GM19099 (cell line): ENCODE results near the gene OR5K1.

Source experiments
- POLR2A ChIP-seq: IDR thresholded peaks from 3 replicates; pipeline ENCODE4 v1.6.1; 2011; ENCODE audit warnings: low read depth; ENCODE audit not compliant: insufficient read length; ENCODE audit errors: extremely low read depth

Gene OR5K1

GRCh38 chr3:98501270-98501669 is 38.3 kb downstream of the OR5K1 start:
- TF ChIP-seq POLR2A: no peak

DNA sequence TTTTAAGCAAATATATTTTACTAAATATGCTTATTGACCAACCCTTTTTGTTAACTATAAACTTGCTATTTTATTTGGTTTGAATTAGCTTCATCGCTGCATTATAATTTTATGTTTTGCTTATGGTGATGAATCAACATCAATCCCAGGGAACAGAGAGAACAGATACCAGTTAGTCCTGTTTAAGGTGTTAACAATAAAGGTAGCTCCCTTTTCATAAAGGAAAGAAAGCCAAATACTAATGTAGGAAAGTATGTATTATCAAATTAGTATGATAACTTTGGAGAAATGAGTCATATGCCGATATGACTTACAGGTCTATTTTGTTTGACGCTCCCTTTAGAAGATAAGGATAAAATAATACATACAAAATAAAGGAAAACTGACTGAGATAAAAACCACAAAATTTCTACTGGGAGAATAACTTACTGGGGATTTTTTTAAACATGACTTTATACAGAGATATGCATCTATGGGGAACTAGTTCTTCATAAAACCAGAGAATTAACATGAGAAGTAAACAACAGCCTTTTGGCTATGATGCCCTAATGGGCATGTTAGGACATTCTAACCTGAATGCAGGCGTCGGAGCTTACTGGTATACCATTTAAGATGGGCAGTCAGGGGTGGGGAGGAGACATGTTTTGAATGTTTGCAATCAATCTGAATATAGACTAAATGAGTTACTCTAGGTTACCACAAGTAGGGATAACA is 39.0 kb downstream of the OR5K1 start:
- TF ChIP-seq POLR2A: no peak

- no peak for TF ChIP-seq POLR2A
These were observed 41.5 kb downstream of the OR5K1 start for GRCh38 chr3:98504539-98504938.

GRCh38 chr3:98508582-98508981 is 45.6 kb downstream of the OR5K1 start:
- no peak for TF ChIP-seq POLR2A

DNA sequence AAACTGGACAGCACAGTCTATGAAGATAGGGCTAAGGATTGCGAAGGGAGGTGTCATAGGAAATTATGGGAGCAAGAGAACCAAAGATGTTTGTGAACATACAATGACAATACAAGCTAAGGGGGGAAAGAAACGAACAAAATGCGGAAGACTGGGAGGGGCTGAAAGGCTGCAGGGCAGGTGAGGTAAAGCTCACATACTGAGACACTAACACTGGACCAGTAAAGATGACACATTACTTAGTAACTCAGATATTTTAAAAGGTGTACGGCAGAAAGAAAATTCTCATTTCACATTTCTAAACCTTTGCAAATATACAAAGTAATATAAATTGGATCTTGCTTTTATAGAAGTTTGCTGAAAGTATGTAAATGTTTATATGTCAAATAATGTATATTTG is 49.6 kb downstream of the OR5K1 start:
- TF ChIP-seq POLR2A: no peak

GRCh38 chr3:98513091-98513511 is 50.1 kb downstream of the OR5K1 start:
- no peak for TF ChIP-seq POLR2A

DNA sequence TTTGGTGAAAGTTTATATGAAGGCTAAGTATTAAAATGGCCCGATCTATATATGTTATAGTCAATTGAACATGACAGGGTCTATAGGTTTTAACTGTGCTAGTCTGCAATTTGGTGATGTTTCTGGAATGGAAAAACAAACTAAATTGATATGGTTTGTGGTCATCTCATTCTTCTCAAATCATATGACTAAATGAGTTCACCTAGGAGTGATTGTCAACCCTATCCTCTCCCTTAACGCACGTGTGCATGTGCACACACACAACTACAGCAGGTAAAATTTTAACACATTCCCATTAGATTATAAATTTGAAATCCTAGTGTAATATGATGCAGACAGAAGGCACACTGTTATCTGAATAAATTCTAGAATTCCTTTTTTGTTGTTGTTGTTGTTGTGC is 50.7 kb downstream of the OR5K1 start:
- no peak for TF ChIP-seq POLR2A

DNA sequence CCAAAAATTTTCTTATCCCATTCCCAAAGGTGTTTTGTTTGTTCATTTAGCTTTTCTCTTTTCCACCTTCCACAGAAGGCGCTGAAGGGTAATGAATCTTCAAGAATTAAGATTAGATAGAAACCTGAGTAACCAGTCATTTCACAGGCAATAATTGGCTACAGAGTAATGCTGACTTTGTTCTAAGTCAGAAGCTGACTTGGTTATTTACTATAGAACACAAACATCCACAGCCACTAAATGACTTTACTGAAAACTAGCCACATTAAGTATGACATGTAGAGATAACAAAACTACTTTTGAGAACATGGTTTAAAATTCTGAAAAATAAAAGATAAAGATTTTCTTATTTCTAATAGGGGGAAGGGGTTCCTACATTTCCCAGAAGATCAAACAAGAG is 51.9 kb downstream of the OR5K1 start:
- no peak for TF ChIP-seq POLR2A

GRCh38 chr3:98518816-98519215 is 55.8 kb downstream of the OR5K1 start:
- no peak for TF ChIP-seq POLR2A

DNA sequence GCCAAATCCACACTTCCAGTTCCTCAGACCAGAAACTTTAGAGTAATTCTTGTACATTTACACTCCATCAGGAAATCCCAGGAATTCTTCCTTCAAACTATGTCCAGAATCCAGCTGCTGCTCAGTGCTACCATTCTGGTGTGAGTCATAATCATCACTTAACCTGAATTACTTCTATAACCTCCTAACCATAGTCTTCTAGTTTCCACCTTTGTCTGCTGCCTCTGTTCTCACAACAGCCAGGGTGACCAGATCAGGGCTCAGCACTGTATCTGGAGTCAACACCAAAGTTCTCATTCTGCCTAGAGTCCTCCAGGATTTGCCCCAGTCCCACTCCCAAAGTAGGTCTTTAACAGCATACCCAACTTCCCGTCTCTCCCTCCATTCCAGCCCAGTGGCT is 56.4 kb downstream of the OR5K1 start:
- peak; percentile 32 for TF ChIP-seq POLR2A

- TF ChIP-seq POLR2A: peak; percentile 15
These were observed 59.0 kb downstream of the OR5K1 start for GRCh38 chr3:98521897-98522543.
